ENCODE measurements around the gene TUBA4B.
"Not testable (repeated sequence)": the region's sequence is repeated elsewhere in the genome, so short reads cannot be mapped to it uniquely, and the experiment has no call there.

TUBA4B gene

DNA sequence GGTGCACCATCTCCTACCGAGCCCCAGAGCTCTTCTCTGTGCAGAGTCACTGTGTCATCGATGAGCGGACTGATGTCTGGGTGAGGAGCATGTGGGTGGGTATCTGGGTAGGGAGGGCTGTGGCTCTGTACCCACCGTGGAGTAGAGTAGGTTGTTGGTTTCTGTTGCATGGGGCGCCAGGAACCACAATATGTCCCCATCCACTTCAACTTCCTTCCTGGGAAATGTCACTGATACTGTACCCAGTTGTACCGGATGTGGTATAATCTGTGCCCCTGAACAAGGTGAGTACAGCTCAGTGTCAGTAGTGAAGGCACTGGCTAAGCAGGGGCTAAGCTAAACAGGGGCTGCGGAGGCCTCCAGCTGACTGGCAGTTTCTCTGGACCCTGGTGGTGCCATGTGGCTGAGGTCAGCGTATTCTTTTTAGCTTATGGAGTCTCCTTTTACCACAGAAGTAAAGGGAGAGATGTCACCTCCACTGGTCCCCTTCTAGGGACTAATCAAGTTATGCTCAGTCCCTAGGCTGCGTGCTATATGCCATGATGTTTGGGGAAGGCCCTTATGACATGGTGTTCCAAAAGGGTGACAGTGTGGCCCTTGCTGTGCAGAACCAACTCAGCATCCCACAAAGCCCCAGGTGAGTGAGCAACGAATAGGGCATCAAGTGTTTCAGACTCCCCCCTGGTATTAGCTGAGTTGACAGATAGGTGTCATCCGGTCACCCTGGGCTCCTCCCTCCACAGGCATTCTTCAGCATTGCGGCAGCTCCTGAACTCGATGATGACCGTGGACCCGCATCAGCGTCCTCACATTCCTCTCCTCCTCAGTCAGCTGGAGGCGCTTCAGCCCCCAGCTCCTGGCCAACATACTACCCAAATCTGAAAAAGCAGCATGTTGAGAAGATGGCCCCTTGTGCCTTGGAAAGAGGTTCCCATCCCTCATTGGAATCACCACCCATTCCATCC lies 5.1 kb upstream of the TUBA4B start:
- peak; percentile 33 to 49 for DNase-seq (ENCODE audit: low read depth in 2 of 2)

DNA sequence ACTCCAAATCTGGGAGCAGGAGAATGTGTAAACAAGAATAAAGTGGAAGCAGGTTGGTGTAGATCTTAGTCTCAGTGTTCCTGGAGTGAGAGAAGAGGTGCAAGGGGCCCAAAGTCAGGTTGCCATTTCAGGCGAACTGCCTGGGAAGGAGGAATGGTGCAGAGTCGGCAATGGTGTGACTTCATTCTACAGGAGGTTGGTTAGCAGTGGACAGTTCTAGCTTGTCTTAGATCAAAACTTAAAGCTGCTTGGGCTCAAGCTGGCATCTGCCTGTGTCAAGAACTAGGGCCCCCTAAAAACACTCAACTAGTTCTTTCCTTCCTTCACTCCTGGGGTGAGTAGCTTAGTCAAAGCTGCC lies 4.2 kb upstream of the TUBA4B start:
- DNase-seq (ENCODE audit: low read depth in 2 of 2), result no peak

DNA sequence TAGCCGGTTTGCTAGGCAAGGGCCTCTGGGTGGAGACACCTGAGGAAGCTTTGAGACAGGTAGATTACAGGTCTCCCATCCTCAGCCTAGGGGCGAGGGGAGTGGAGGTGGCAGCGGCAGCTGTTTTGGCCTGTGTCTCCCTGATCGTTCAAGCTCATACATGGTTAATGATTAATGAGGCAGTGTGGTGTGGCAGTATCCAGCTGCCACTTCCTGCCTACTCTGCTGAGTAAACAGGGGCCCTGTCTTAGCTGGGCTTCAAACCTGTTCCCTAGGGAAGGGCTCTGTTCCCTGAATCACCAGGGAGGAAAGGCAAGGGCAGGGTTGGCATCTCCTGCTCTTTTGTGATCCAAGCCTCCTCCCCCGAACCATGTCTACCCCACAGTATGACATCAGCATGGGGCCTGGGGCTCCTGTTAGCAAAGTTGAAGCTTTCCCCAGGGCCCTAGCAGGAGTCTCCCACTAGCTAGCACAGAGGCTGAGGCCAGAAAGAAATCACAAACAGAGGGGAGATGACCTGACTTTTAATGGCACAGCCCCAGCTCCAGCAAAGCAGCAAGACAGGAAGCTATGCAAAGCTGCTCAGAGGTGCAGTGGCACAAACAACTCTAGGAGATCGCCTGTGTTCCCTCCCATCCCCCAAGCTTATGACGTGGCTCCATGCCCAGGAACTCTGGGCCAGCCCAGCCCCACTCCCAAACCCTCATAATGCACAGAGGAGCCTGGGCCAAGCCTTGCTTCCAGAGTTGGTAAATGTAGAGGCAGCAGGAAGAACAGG lies 3.7 kb upstream of the TUBA4B start:
- no peak for DNase-seq (ENCODE audit: low read depth in 2 of 2)

DNA sequence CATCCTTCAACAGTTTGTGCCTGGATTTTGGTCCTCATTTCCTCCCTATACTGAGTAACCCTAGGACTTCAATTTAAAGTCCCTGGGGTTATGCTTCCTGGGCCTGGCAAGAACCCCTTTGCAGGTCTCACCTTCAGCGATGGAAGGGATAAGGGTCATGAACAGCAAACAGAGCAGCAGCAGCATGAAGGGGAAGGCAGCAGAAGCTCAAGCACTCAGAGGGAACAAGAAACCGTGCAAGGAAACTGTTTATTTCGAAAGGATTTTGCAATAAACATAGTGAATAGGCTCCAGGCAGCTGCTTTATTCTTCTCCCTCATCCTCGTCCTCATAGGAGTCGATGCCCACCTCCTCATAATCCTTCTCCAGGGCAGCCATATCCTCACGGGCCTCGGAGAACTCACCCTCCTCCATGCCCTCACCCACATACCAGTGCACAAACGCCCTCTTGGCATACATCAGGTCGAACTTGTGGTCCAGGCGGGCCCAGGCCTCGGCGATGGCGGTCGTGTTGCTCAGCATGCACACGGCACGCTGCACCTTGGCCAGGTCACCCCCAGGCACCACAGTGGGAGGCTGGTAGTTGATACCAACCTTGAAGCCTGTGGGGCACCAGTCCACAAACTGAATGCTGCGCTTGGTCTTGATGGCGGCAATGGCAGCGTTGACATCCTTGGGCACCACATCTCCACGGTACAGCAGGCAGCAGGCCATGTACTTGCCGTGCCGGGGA lies 2.8 kb upstream of the TUBA4B start:
- DNase-seq (ENCODE audit: low read depth in 2 of 2), result no peak

DNA sequence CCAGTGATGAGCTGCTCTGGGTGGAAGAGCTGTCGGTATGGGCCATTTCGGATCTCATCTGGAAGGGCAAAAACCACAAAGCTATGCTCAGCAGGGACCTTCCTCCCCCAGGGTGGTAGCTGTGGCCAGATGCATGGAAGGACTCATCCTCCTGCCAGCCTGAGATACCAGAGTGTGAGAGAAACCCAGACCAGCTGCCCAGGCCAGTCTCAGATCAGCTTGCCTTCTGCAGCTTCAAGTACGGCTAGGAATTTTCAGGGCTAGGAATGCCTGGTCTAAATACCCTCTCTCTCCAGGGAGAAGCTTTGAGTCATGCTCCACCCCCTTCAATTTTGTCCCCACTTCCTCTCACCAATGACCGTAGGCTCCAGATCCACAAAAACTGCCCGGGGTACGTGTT lies 1.4 kb upstream of the TUBA4B start:
- DNase-seq (ENCODE audit: low read depth in 2 of 2), result no peak

DNA sequence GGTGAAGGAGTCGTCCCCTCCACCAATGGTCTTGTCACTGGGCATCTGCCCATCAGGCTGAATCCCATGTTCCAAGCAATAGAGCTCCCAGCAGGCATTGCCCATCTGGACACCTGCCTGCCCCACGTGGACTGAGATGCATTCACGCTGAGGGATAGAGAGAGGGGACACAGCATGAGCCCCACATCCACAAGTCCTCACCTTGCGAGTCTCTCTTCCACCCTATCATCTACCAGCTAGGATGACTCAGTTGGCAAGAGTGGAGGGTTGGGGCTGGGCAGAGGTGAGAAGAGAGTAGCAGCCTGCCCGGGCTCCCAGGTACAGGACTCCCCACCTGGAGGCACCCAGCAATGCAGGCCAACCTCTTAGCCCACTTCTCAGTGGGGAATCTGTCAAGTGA lies 959 bp upstream of the TUBA4B start:
- DNase-seq (ENCODE audit: low read depth in 2 of 2), result no peak

DNA sequence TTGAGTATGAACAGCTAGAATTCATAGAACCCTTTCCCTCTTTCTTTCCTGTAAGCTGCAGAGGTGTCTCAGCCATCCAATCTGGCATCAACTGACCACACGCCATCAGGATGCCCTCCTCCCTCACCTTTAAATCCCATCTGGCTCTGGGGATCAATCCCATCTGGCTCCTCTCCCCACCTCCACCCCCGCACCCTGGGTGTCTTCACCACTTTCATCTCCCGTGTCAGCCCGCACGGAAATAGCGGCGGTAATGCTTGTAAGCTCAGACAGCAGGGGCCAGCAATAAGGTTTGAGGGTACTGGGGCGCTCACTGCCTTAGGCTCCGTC lies 508 bp upstream of the TUBA4B start:
- DNase-seq (ENCODE audit: low read depth in 2 of 2), result no peak

DNA sequence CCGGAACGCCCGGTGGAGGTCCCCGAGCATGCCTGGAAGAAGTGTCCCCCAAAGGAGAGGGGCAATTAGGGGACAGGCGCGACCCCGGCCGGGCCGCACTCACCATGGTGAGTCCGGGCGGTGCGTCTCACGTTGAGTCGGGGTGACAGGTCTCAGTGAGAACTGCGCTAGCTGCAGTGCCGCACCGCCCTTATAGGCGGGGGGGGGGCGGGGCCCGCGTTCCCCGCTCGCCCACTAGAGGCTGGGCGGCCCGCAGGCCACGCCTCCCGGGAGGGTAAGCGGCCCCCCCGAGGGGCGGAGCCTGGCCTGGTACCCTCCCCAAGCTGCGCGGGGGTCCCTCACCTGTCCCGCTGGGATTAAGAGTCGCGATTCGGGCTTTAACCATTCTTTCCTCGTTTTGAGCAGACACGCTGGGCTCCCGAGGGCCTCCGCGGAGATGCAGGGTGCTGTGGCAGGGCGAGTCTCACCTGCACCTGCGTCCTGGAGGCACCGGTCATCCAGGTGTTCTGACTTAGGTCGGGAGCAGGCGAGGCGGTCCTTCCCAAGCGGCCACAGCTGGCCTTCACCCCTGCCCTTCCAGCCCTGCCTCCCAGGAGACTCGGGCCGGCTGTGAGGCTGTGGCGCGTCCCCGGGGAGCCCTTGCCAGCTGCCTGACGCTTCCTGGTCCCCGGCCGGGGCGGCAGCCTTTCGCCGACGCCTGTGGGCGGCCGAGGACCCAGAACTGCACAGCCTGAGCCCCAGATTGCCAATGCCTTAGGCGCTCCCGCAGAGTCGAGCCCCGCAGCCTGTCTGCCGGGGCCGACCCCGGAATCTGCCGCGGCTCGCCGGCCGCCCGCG lies 928 bp downstream of the TUBA4B start, which contains the start of gene TUBA4A:
TSS of gene TUBA4A (minus strand) at position 166 of the 837 bp plus-strand sequence. CDS start at position 106, 60 bp downstream.
- DNase-seq (ENCODE audit: low read depth in 2 of 2), result peak; percentile 84 to 86

DNA sequence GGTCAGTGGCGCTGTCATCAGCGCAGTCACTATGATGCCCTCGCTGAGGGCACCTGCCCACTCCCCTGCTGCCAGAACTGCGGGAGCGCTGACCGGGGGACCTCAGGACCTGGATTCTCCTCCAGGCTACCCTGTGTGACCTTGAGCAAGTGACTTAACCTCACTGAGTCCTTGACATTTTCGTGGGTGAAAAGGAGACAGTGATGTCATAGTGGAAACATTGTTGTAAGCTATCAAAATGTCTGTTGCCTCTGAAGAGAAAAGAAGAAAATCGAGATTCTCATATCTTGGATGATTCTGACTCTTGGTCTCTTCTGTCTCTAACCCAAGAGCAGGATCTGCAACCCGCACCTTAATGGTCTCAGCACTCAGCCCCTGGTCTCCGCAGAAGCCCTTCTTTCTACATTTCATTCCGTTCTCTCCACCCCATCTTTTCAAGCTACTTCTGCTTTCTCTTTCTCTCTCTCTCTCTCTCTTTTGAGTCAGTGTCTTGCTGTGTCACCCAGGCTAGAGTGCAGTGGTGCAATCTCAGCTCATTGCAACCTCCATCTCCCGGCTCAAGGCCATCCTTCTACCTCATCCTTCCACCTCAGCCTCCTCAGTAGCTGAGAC lies 1.7 kb downstream of the TUBA4B start:
- no peak for DNase-seq (ENCODE audit: low read depth in 2 of 2)

DNA sequence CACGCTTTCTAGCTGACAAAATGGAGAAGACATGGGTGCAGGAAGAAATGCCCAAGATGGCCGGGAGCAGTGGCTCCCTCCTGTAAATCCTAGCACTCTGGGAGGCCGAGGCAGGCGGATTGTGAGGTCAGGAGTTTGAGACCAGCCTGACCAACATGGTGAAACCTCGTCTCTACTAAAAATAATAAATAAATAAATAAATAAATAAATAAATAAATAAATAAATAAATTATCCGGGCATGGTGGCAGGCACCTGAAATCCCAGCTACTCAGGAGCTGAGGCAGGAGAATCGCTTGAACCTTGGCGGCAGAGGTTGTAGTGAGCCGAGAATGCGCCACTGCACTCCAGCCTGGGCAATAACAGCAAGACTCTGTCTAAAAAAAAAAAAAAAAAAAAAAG lies 5.9 kb downstream of the TUBA4B start:
- DNase-seq (ENCODE audit: low read depth in 2 of 2), result not testable (repeated sequence)

DNA sequence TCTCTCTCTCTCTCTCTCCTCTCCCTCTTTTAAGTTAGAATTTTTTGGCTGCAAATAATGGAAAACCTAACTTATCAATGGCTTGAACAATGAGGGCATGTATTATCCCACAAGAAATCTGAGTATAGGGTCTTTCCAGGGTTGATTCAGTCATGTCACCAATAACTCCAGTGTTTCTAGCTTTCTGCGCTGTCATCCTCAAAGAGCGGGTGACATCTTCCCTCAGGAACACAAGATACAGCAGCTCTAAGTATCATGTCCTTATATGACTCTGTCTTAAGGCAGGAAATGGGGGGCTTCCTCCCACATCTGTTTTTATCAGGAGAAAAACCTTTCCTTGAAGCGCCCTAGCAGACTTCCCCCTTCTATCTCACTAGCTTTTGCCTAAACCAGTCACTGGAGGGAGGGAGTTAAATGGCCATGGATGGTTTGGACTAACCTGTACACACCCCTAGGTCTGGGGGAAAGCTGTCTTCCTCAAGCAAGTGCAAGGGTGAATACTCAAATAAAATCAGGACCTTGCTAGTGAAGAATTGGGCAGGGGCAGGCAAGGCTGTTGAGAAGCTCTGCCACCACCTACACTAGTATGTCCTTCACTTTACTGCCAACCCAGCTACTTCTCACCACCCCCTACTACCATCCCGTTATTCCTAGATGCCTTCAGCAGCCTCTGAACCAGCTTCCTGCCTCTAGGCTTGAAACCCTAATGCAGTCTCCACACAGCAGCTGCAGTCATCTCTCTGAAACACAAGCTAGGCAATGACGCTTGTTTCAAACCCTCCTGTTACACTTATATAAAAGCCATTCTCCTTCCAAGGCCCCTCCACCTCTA lies 8.2 kb downstream of the TUBA4B start:
- DNase-seq (ENCODE audit: low read depth in 2 of 2), result no peak

DNA sequence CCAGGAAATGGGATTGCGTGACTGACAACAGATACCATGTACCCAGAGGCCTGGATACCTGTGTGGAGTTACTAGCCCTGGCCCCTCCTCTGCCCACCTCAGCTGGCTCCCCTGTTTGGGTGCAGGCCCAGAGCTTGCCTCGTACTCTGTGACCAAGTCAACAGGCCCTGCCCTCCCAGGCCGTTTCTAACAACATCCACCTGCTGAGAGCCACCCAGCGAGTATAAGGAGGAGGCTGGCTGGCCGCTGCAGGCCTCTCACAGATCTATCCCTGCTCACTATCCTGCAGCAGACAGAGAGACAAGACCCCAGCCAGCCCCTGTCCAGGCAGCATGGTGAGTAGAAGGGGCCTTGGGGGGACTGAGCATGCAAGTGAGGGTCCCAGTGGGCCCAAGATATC lies 13.2 kb downstream of the TUBA4B start:
- DNase-seq (ENCODE audit: low read depth in 2 of 2), result no peak

DNA sequence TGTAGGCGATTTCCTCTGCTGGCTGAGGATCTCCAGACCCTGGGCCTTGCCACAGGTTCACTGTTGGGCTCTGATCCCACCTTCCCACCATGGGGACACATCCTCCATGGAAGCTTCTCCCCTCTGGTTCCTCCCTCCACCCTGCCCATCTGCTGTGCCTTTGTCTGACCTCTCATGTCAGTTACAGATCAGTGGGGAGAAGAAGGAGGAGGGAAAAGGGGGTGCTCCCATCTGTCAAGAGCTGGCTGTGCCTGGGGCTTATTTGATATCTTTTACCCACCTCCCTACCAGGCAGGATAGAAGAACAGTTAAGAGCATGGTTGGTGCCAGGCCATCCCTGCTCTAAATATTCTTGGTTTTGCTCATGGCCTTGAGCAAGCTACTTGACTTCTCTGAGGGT lies 13.8 kb downstream of the TUBA4B start:
- no peak for DNase-seq (ENCODE audit: low read depth in 2 of 2)

DNA sequence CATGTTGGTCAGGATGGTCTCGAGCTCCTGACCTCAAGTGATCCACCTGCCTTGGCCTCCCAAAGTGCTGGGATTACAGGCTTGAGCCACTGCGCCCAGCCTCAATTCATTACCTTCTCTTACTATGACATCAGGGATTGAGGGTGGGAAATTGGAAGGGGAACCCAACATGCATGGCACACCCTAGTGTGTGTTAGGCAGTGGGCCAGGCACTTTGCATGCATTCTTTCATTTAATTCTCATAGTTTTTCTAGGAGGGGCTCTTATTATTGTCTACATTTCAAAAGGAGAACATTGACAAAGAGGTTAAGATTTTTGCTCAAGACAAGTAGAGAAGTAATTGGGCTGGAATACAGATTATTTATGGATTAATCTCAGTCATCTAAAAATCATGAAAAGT lies 15.3 kb downstream of the TUBA4B start:
- DNase-seq (ENCODE audit: low read depth in 2 of 2), result no peak

DNA sequence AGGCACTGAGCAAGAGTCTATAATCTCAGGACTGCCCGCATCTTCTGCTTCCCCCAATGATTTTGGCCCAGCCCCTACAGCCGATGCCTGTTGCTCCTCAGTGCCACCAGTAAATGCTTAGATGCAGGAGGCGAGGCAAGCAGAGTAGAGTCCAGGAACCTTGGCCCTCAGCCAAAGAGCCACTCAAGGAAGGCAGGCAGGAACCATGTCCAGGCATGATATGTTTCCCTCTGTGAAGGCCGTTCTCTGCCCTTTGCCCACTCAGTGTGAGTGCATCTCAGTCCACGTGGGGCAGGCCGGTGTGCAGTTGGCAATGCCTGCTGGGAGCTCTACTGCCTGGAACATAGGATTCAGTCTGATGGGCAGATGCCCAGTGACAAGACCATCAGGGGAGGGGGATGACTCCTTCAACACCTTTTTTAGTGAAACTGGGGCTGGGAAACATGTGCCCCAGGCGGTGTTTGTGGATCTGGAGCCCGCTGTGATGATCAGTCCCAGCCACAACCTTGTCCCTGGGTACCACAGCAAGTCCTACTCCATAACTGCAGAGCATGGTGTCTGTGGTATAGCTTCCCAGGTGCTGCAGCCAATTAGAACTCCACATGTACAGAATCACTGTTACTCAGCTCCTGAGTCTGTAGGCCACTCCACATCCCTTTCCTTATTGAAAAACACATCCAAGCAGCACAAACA lies 16.5 kb downstream of the TUBA4B start:
- no peak for DNase-seq (ENCODE audit: low read depth in 2 of 2)

DNA sequence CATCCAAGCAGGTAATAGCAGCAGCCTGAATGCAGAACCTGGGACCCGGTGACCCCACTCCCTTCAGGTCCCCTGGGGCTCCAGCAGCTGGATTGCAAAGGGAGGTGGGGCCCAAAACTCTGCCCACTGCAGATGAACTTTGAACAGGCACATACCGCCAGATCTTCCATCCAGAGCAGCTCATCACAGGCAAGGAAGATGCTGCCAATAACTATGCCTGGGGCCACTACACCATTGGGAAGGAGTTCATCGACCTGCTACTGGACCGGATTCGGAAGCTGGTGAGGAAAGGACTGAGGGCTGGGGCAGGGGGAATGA lies 17.0 kb downstream of the TUBA4B start:
- DNase-seq (ENCODE audit: low read depth in 2 of 2), result no peak

DNA sequence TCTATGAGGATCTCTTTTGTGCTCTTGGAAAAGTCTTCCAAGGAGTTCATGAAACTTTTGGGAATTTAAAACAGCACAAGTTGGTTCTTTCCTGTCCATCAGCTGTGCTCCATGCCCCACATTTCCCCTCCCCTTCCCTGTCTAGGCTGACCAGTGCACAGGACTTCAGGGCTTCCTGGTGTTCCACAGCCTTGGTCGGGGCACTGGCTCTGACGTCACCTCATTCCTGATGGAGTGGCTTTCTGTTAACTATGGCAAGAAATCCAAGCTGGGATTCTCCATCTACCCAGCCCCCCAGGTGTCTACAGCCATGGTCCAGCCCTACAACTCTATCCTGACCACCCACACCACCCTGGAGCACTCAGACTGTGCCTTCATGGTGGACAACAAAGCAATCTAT lies 18.0 kb downstream of the TUBA4B start:
- DNase-seq (ENCODE audit: low read depth in 2 of 2), result no peak

DNA sequence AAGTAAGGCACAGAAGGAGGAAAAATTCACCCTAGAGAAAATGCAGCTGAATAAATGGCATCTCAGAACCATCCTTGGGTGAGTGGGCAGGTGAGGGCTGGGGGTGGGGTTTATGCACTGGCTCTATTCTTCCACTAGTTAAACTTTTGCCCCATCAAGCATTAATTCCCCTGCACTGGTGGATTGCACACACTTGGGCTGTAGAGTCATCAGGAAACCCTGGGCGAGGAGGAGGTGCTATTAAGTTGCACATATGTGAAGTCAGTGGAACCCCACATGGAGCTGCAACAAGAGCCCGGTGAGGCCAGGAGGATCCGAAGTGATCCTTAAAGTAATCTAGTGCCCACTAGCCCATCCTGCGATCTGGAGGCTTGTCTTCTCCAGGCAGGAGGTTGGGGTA lies 19.3 kb downstream of the TUBA4B start:
- no peak for DNase-seq (ENCODE audit: low read depth in 2 of 2)

DNA sequence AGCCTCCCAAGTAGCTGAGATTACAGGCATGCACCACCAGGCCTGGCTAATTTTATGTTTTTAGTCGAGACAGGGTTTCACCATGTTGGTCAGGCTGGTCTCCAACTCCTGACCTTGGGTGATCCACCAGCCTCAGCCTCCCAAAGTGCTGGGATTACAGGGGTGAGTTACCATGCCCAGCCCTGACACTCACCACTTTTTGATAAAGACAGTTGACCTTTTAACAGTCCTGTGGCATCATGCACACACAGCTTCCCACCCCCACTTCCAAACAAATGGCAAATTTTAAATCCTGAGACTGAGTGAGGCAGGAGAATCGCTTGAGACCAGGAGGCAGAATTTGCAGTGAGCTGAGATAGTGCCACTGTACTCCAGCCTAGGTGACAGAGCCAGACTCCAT lies 20.0 kb downstream of the TUBA4B start:
- DNase-seq (ENCODE audit: low read depth in 2 of 2), result no peak

DNA sequence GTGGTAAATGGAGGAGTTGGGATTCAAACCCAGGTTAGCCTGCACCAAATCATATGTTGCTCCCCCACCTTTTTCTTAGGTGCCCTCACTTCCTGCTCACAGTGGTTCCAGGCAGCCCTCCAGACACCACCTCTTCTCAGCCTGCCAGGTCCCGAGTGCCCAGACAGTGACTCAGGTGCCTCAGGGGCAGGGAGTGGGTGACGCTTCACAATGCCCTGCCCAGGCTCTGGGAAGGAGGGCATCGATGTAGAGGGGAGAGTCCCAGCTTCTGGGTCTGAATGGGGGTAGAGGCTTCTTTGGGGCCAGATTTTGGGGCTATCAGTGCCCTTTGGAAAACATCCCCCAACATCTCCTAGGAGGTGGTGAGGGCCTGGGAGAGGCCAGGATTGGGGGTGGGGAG lies 20.9 kb downstream of the TUBA4B start:
- no peak for DNase-seq (ENCODE audit: low read depth in 2 of 2)

Measured in stimulated activated CD4-positive, alpha-beta T cell treated with anti-CD3 and anti-CD28 coated beads, Interleukin-4, amount 100 ng/mL, for 48 hours (primary cell).